ENCODE data around the gene SLC22A5.

DNA sequence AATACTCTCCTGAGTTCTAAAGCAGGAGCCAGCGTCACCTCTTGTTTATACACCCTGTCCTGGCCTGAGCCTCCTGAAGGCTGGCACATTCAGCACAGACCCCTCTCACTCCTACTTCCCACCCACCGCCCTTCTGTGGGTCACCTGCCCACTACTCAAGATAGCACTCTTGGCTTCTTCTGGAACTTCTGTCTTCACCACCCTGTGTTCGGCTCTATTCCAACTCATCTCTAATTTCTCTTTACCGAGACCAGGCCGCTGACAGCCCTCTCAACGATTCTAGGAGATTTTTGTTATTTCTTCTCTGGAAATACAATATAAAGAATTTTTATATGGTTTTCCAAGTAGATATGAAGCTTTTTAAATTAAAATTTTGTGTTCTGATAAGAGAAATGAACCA, 63.6 kb downstream of the SLC22A5 start:
- TF ChIP-seq MTA1 (IDR thresholded peaks at IDR 0.05; ENCODE audit: borderline replicate concordance) (no peak), ZFP30 (CRISPR knock-in tag; IDR thresholded peaks at IDR 0.05; ENCODE audit: borderline replicate concordance) (no peak), ZKSCAN8 (CRISPR knock-in tag; IDR thresholded peaks at IDR 0.05) (no peak), TOE1 (IDR thresholded peaks at IDR 0.05; ENCODE audit: borderline replicate concordance) (no peak), TOE1 (CRISPR knock-in tag; IDR thresholded peaks at IDR 0.05; ENCODE audit: borderline replicate concordance, low read depth) (no peak), TSHZ1 (CRISPR knock-in tag; IDR thresholded peaks at IDR 0.05) (no peak), ZC3H11A (IDR thresholded peaks at IDR 0.05; ENCODE audit: low read depth, low read length) (no peak)
